Naive thymus-derived CD8-positive, alpha-beta T cell (primary cell): ENCODE results near the gene INHBC. TPM values are rescaled to one million over a fixed set of nuclear protein-coding genes. Genes with fewer than 3 reads are reported as not detected.
A peak's percentile ranks its signal among the peaks of the same experiment; 100 is the strongest.

ENCODE experiments used
- ATAC-seq, 2 donors: fragments of 150-1000 bp; cut with Tn5 transposase in 1 of 2; sonication (Bioruptor Pico), chemical (Tn5 transposase) in 1 of 2; 1 replicate in 1 of 2; 2 replicates in 1 of 2; pipeline ENCODE4 v1.10.0; 2021; ENCODE audit warnings: mild to moderate bottlenecking in 2 of 2, moderate library complexity in 2 of 2
- POLR2A ChIA-PET: fragments of 350-600 bp; sonication (Branson Sonifier 250); formaldehyde crosslinking; loops from one replicate; lab custom pipeline; 2021; ENCODE audit warnings: antibody characterized with exemption; lab: Charles Lee
- DNase-seq, 10 donors: peaks; one replicate each; pipeline versions ENCODE4 v3.0.0 to v3.0.0-alpha.2; 2020 to 2022
- H3K27ac Mint-ChIP-seq, 10 donors: one replicate each; pipeline ENCODE4 v1.8.0; 2020 to 2022; ENCODE audit warnings: mild to moderate bottlenecking in 10 of 10, mixed read lengths in 10 of 10, moderate library complexity in 4 of 10, inconsistent platforms in 1 of 10
- H3K27me3 Mint-ChIP-seq, 5 donors: one replicate each; pipeline ENCODE4 v1.8.0; 2021 to 2022; ENCODE audit warnings: mixed read lengths in 5 of 5
- H3K36me3 Mint-ChIP-seq, 3 donors: one replicate each; pipeline ENCODE4 v1.8.0; 2020 to 2022; ENCODE audit warnings: mixed read lengths in 3 of 3, mild to moderate bottlenecking in 2 of 3, inconsistent platforms in 1 of 3
- H3K4me1 Mint-ChIP-seq, 4 donors: one replicate each; pipeline ENCODE4 v1.8.0; 2021 to 2022; ENCODE audit warnings: mixed read lengths in 4 of 4
- H3K4me3 Mint-ChIP-seq, 10 donors: one replicate each; pipeline ENCODE4 v1.8.0; 2020 to 2022; ENCODE audit warnings: mild to moderate bottlenecking in 10 of 10, mixed read lengths in 10 of 10, moderate library complexity in 6 of 10, inconsistent platforms in 1 of 10
- H3K9me3 Mint-ChIP-seq, 9 donors: one replicate each; pipeline ENCODE4 v1.8.0; 2020 to 2022; ENCODE audit warnings: mixed read lengths in 9 of 9, mild to moderate bottlenecking in 3 of 9, inconsistent platforms in 1 of 9, moderate library complexity in 1 of 9
- polyA plus RNA-seq, 3 donors: library from polyadenylated mRNA; unstranded; fragments of 300-500 nt; fragmentation: Illumina TruSeq; gene quantifications; one replicate each; pipeline ENCODE4 v1.2.3, GENCODE V29; 2021
- total RNA-seq, 8 experiments: library from RNA in 2 of 8; stranded (reverse) in 2 of 8; gene quantifications; one replicate each; pipeline ENCODE4 v1.2.3 and lab custom pipeline; 2021 to 2026

Gene INHBC
- total and polyA plus RNA-seq, 5 experiments from 2014 or later, result 0.18 to 0.19 TPM; not detected in 3

DNA sequence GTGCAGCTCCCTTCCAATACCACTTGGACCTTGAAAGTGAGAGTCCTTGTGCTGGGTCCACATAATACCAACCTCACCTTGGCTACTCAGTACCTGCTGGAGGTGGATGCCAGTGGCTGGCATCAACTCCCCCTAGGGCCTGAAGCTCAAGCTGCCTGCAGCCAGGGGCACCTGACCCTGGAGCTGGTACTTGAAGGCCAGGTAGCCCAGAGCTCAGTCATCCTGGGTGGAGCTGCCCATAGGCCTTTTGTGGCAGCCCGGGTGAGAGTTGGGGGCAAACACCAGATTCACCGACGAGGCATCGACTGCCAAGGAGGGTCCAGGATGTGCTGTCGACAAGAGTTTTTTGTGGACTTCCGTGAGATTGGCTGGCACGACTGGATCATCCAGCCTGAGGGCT lies 14.8 kb downstream of the INHBC start:
- Mint-ChIP-seq H3K36me3 (no peaks in the 10 kb centered on the region), H3K27ac (no peak overlapping the region), H3K4me1 (no peaks in the 10 kb centered on the region), H3K9me3 (no peaks in the 10 kb centered on the region), H3K27me3 (peaks cover 0 to 3% (median 0%) of the 10 kb centered on the region in 5 donors), H3K4me3 (no peak overlapping the region)
- ATAC-seq (no peak), DNase-seq (no peak)
- POLR2A ChIA-PET, result no interaction called here

DNA sequence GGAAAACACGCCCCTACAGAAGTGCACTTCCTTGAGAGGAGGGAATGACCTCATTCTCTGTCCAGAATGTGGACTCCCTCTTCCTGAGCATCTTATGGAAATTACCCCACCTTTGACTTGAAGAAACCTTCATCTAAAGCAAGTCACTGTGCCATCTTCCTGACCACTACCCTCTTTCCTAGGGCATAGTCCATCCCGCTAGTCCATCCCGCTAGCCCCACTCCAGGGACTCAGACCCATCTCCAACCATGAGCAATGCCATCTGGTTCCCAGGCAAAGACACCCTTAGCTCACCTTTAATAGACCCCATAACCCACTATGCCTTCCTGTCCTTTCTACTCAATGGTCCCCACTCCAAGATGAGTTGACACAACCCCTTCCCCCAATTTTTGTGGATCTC lies 15.5 kb downstream of the INHBC start:
- DNase-seq (no peak), ATAC-seq (no peak)
- no peaks in the 10 kb centered on the region for H3K36me3 Mint-ChIP-seq
- peak overlapping the region in 1 of 10 donors; percentile 35 for H3K27ac Mint-ChIP-seq
- H3K27me3 Mint-ChIP-seq, result peaks cover 0 to 3% (median 0%) of the 10 kb centered on the region in 5 donors
- no peaks in the 10 kb centered on the region for H3K4me1 Mint-ChIP-seq
- POLR2A ChIA-PET, result interaction anchor here (0.6 to 0.8 kb wide), 2 partner anchors 20 to 473 kb away, joined by 3 read pairs; no protein-coding TSS in a partner anchor
- H3K4me3 Mint-ChIP-seq, result no peak overlapping the region
- no peaks in the 10 kb centered on the region for H3K9me3 Mint-ChIP-seq

DNA sequence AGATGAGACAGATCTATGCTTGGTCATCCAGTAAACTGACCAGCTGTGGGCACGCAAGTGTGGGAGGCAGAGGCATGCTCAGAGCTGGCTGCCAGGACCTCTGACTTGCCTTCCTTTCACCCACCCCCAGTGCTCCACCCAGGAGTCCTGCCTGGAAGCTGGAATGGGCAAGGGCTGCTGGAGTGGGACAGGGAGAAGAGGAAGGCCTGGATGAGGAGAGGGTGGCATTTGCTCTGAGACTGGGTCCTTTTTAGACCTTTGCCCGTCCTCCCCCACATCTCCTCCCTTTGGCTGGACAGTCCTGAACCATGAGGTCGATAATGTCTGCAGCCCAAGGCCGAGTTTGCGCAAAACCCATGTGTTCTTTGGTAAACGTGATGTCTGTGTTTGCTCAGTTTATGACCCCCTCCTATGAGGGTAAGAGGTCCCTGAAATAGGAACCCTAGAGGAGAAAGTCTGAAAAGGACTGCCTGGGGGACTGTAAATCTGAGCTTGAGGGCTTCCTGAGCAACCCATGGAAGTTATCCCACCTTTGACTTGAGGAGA lies 16.7 kb downstream of the INHBC start:
- Mint-ChIP-seq H3K27me3 (peaks cover 0 to 3% (median 0%) of the 10 kb centered on the region in 5 donors), H3K36me3 (no peaks in the 10 kb centered on the region), H3K4me3 (no peak overlapping the region), H3K4me1 (peaks cover 7 to 10% (median 7%) of the 10 kb centered on the region in 4 donors), H3K27ac (no peak overlapping the region), H3K9me3 (no peaks in the 10 kb centered on the region)
- POLR2A ChIA-PET, result interaction anchor here (0.6 kb wide), 1 partner anchor 24 kb away, joined by 3 read pairs; no protein-coding TSS in a partner anchor
- DNase-seq, result no peak
- no peak for ATAC-seq

DNA sequence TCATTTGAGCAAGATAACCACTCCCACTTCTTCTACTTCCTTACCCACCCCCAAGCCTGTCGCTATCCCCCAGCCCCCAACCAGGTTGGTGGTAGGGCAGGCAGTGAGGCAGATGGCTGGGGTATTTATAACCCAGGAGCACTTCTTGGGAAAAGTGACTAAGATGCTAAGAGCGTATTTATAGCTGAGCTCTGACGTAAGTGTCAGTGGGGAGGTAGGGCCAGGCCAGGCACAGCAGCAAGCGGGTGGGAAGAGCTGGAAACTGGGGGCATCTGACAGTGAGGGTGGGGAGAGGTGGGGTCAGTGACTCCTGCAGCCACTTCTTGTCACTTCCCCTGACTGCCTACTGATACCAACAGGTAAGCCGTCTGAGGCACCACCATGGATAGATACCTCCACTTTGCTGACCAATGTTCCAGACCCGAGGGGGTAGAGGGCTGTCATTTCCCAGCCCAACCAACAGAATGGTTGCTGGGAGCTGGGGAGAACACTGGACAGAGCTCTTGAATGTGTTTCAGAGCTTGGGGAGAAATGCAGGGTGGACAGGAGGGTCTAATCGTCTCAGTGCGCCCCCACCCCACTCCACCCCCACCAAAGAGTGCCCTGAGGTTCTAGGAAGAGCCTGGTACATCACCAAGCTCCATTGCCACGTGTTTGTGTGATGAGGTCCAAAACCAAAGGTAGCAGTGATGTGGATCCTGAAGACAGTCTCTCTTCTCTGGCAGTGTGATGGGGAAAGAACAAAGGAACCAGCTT lies 17.8 kb downstream of the INHBC start:
- H3K4me1 Mint-ChIP-seq, result peaks cover 7 to 14% (median 7%) of the 10 kb centered on the region in 4 donors
- H3K27ac Mint-ChIP-seq, result no peak overlapping the region
- no peaks in the 10 kb centered on the region for H3K9me3 Mint-ChIP-seq
- no peaks in the 10 kb centered on the region for H3K36me3 Mint-ChIP-seq
- POLR2A ChIA-PET, result interaction anchor here (0.5 to 1.3 kb wide), 4 partner anchors 10 to 191 kb away, joined by 3 read pairs; no protein-coding TSS in a partner anchor
- no peaks in the 10 kb centered on the region for H3K27me3 Mint-ChIP-seq
- no peak for ATAC-seq
- no peak overlapping the region for H3K4me3 Mint-ChIP-seq
- DNase-seq, result no peak

- no peaks in the 10 kb centered on the region for H3K36me3 Mint-ChIP-seq
- no peaks in the 10 kb centered on the region for H3K9me3 Mint-ChIP-seq
- H3K27ac Mint-ChIP-seq, result no peak overlapping the region
- POLR2A ChIA-PET, result interaction anchor here (0.6 to 1.3 kb wide), 6 partner anchors 24 to 218 kb away, joined by 3 read pairs; no protein-coding TSS in a partner anchor
- peaks cover 7 to 14% (median 8%) of the 10 kb centered on the region in 4 donors for H3K4me1 Mint-ChIP-seq
- DNase-seq, result peak in 3 of 10 donors; percentile 22 to 64 (median 28)
- H3K27me3 Mint-ChIP-seq, result no peaks in the 10 kb centered on the region
- H3K4me3 Mint-ChIP-seq, result no peak overlapping the region
- peak; percentile 29 to 33 for ATAC-seq
Observed at GRCh38 chr12:57452937-57453509, 18.4 kb downstream of the INHBC start.

- Mint-ChIP-seq H3K4me1 (peaks cover 13 to 21% (median 18%) of the 10 kb centered on the region in 4 donors), H3K27ac (peak overlapping the region in 1 of 10 donors; percentile 17), H3K36me3 (no peaks in the 10 kb centered on the region), H3K4me3 (no peak overlapping the region), H3K9me3 (no peaks in the 10 kb centered on the region), H3K27me3 (no peaks in the 10 kb centered on the region)
- POLR2A ChIA-PET, result no interaction called here
- no peak for DNase-seq
- ATAC-seq, result no peak
Observed at GRCh38 chr12:57454213-57454565, 19.6 kb downstream of the INHBC start.

DNA sequence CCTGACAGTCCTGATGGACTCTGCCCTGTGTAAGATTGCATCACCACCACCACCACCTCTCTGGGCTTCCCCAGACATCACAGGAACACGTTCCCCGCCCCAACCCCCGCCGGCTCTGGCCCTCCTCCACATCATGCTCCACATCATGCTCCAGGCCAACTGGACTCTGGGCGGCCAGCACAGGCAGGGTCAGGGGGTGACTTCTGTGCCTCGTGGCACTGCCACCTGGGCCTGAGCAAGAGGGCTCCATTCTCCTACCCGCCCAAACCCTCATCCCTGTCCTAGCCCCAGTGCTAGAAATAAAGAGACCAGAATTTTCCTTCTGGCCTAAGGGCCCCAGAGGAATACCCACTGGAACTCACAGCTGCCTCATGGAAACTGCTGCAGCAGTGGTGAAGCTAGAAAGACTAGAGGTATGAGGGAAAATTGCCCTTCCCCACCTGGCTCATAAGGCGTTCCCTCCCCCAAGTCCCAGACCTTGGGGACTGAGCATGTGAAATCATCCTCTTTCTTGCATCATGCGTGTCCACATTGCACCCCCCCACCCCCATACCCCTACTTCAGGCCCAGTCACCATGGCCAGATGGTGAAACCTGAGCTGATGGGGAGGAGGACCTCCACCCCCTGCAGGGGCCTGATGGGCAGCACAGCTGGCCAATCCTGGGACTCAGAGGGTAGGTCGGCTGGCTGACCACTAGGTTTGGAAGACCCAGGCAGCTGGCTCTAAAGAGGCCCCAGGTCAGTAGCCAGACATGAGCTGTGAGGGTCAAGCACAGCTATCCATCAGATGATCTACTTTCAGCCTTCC lies 20.2 kb downstream of the INHBC start, which contains the start of gene INHBE:
TSS of gene INHBE (plus strand) at position 742 of the 808 bp plus-strand sequence. CDS start 230 bp downstream, outside the sequence.
- Mint-ChIP-seq H3K27ac (peak within 1 kb of the TSS in 5 of 10 donors; percentile 9 to 89 (median 57)), H3K4me1 (peaks cover 18 to 27% (median 22%) of the 10 kb centered on the region in 4 donors), H3K9me3 (no peaks in the 10 kb centered on the region), H3K4me3 (peak within 1 kb of the TSS; percentile 52 to 85 (median 72)), H3K36me3 (no peaks in the 10 kb centered on the region), H3K27me3 (no peaks in the 10 kb centered on the region)
- POLR2A ChIA-PET, result interaction anchor here (0.6 to 2.0 kb wide), 4 partner anchors 23 to 1348 kb away, joined by 3 to 14 read pairs (median 5); partner anchors contain the start of gene ARHGAP9
- DNase-seq (no peak), ATAC-seq (no peak)

- Mint-ChIP-seq H3K9me3 (no peaks in the 10 kb centered on the region), H3K36me3 (no peaks in the 10 kb centered on the region), H3K4me3 (peak overlapping the region; percentile 52 to 85 (median 72)), H3K27ac (peak overlapping the region in 4 of 10 donors; percentile 31 to 89 (median 61)), H3K4me1 (peaks cover 22 to 35% (median 27%) of the 10 kb centered on the region in 4 donors), H3K27me3 (peaks cover 0 to 3% (median 0%) of the 10 kb centered on the region in 5 donors)
- DNase-seq (no peak), ATAC-seq (no peak)
- POLR2A ChIA-PET, result interaction anchor here (0.6 to 2.0 kb wide), 4 partner anchors 24 to 1349 kb away, joined by 3 to 14 read pairs (median 5); partner anchors contain the start of gene ARHGAP9
Observed at GRCh38 chr12:57455374-57456144, 21.0 kb downstream of the INHBC start.

GRCh38 chr12:57456145-57456700 lies 21.6 kb downstream of the INHBC start:
- Mint-ChIP-seq H3K9me3 (no peaks in the 10 kb centered on the region), H3K36me3 (no peaks in the 10 kb centered on the region), H3K4me1 (peaks cover 25 to 41% (median 30%) of the 10 kb centered on the region in 4 donors), H3K4me3 (peak overlapping the region; percentile 52 to 85 (median 72)), H3K27ac (peak overlapping the region in 5 of 10 donors; percentile 5 to 89 (median 31)), H3K27me3 (peaks cover 0 to 3% (median 0%) of the 10 kb centered on the region in 5 donors)
- POLR2A ChIA-PET, result interaction anchor here (0.6 to 2.0 kb wide), 4 partner anchors 20 to 26 kb away, joined by 3 to 14 read pairs (median 5); partner anchors contain the start of gene ARHGAP9
- DNase-seq (peak in 7 of 10 donors; percentile 33 to 73 (median 55)), ATAC-seq (peak; percentile 15 to 25)

DNA sequence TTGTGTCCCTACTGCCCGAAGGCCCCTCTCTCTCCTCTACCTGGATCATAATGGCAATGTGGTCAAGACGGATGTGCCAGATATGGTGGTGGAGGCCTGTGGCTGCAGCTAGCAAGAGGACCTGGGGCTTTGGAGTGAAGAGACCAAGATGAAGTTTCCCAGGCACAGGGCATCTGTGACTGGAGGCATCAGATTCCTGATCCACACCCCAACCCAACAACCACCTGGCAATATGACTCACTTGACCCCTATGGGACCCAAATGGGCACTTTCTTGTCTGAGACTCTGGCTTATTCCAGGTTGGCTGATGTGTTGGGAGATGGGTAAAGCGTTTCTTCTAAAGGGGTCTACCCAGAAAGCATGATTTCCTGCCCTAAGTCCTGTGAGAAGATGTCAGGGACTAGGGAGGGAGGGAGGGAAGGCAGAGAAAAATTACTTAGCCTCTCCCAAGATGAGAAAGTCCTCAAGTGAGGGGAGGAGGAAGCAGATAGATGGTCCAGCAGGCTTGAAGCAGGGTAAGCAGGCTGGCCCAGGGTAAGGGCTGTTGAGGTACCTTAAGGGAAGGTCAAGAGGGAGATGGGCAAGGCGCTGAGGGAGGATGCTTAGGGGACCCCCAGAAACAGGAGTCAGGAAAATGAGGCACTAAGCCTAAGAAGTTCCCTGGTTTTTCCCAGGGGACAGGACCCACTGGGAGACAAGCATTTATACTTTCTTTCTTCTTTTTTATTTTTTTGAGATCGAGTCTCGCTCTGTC lies 22.3 kb downstream of the INHBC start:
- no peaks in the 10 kb centered on the region for H3K36me3 Mint-ChIP-seq
- H3K9me3 Mint-ChIP-seq, result no peaks in the 10 kb centered on the region

More for the DNA sequence above, 22.3 kb downstream of the INHBC start:
- peak overlapping the region in 5 of 10 donors; percentile 33 to 92 (median 67) for H3K27ac Mint-ChIP-seq
- H3K27me3 Mint-ChIP-seq, result peaks cover 0 to 3% (median 0%) of the 10 kb centered on the region in 5 donors
- ATAC-seq, result no peak
- H3K4me3 Mint-ChIP-seq, result no peak overlapping the region
- no peak for DNase-seq
- peaks cover 27 to 48% (median 35%) of the 10 kb centered on the region in 4 donors for H3K4me1 Mint-ChIP-seq
- POLR2A ChIA-PET, result interaction anchor here (0.6 to 7.5 kb wide), 3 partner anchors 20 to 24 kb away, joined by 3 to 133 read pairs (median 14); partner anchors contain the start of gene ARHGAP9
